HG03469 (cell line): ENCODE data around the gene EXOC4.

Source experiments
- ATAC-seq: cut with Tn5 transposase; IDR thresholded peaks from one replicate; pipeline ENCODE4 v1.9.1; 2021; ENCODE audit warnings: mild to moderate bottlenecking, moderate library complexity, moderate number of reproducible peaks; ENCODE audit not compliant: unreplicated experiment

EXOC4 gene

DNA sequence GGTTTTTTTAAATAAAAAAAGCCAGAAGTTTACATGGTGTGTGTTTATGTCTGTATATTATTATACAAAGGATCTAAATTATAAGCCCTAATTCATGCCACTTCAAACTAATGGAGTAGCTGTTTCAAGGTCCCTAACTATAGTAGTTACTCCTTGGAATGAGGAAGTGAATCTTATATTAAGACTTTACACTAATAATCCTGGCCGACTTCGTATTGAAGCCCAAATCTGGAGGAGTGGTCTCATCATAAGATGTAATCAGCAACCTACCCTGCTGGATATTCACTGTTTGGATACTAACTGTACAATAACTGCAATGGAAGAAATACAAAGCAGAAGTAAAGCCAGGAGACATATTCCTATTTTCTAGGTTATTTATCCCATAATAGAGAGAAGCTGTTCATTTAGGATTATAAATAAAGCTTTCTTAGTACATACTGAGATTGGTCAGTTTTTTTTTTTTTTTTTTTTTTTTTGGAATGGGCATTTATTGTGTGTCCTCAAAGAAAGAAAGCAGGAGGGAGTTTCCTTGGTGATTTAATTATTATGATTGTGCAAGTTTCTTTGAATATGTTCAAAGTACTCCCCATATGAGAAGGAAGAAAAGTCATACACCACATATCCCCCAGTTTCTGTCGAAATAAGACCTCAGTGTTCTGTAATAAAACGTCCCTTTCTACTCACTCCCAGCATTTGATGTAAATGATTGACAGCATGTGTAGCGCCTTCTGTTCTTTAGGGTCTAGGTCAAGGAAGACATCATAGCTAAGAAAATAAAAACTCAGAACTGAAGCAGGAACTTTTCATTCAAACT is 397.8 kb downstream of the EXOC4 start:
- ATAC-seq, result no peak

- no peak for ATAC-seq
Observed at GRCh38 chr7:133652547-133652946, 399.7 kb downstream of the EXOC4 start.

- ATAC-seq, result no peak
Observed at GRCh38 chr7:133654547-133654946, 401.7 kb downstream of the EXOC4 start.

- no peak for ATAC-seq
Observed at GRCh38 chr7:133662276-133662675, 409.4 kb downstream of the EXOC4 start.

DNA sequence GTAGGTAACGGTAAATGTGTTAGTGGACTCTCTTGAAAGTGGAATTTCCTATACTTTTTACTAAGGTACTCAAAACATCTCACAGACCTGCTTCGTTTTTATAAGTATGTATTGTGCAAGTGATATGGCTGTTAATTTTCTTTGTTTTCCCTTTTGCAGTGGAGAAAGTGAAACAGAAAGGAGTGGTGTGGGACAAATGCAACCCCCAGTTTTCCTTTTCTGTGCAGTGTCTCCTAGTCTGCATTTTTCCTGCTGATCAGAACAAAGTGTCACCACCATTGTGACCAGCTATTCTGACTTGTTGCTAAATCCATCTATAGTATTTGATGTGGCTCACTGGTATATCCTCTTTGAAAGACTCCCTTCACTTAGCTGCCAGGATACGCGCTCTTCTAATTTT is 410.0 kb downstream of the EXOC4 start:
- no peak for ATAC-seq

GRCh38 chr7:133664528-133664927 is 411.6 kb downstream of the EXOC4 start:
- no peak for ATAC-seq

DNA sequence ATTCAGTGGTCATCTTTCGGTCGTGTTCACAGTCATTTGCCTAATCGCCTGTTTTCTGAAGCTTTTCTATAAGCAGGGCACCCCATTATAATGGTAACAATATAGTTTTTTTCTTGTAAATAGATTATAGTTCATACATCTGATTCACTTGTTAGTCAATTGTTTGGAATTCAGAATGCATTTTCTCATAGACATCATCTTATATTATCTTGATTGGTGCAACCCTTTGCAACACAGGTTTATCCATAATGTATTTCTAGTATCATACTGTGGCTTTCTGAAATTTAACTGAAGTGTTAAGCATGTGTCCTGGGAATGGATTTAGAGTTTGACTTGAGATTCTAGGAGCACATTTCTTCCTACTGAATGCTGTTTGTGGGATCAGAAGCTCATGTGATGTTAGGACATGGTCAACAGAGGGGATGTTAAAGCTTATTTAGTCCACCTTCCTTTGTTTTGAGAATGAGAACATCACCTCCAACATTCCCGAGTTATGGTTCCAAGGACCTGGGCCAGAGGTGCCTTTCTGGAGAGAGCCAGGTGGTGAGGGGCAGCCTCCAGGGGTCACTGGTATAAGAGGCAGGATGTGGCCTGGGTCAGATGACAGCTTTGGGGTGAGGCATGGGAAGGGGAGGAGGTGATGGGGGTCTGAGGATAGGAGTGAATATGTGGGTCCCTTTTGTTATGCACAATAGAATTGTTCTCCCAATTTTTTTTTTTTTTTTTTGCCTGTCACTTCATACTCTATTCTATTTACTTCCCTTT is 415.6 kb downstream of the EXOC4 start:
- ATAC-seq, result no peak

DNA sequence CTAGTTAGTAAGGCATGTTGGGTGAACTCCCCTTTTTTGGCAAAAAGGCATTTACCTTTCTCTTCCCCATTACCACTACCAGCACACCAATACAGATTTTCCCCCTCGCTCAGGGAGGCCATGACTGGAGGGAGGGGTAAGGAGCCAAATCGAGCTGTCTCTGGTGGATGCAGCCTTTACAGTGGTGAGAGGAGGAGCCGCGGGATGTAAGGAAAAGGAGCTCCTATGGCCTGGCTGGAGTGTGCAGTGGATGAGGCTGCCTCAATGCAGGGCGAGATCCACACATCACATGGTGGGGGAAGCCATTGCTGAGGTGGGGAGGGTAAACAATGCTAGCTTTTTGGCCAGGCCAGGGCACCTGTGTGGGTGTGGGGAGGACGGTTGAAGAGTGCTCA is 416.2 kb downstream of the EXOC4 start:
- no peak for ATAC-seq

DNA sequence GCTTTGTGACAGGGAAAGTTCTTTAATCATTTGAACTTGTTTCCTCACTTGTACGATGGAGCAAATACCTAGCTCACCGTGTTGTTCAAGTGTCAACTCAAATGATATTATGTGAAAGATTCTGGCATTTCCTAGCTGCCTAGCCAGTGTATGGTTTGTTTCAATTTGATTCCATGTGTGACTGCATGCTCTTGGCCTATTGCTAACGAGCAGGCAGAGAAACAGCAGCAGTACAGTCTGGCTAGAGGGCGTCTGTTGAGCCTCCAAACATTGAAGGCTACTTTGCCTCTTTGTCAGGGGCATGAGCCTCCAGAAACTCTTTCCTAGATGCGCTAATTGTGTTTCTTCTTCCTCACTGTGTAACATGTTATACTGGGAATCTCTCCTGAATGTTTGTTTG is 417.4 kb downstream of the EXOC4 start:
- no peak for ATAC-seq

DNA sequence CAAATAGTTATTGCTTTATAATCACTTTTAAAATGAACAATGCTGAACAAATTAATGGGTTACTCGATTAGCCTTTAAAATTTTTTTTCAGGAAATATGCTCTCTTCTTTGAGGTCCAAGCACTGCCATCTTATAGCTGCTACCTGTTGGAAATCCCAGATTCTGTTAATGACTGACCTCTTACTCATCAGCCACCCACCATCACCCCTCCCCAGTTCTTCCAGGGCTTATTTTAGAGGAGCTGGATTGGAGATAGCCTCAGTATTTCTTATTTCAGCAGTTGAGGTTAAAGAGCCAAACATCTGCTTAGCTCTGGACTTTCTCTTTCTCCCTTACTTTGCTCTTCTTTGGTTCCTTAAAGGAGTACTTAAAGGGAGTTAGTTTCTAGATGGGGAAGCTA is 420.0 kb downstream of the EXOC4 start:
- ATAC-seq, result no peak

DNA sequence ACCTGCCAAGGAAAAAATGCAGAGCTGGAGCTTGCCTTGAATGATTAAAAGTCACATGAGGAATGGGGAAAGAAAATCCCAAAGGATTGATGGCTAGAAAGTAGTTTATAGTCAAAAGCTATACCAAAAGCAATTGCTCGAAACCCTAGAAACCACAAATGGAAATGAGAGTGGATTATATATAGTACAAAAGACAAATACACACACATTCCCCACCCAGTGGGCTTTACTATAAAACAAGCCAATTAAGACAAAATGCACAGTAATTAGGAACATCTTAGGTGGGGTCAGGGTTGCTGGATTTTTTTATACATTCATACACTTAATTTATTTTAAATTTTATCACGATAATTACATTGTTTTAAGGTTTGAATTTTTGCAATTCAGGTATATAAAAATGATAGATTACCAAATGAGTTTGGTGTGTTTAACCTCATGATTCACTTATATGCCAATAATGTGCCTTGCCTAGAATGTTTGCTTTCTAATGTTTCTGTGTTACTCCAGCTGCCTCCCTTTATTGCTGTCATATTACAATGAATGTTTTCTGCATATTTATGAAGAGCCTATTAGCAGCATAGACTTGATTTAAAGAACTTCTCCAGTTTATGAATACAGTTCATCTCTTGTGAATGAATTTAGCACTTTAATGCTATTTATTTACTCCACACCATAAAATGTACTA is 421.3 kb downstream of the EXOC4 start:
- ATAC-seq, result no peak

GRCh38 chr7:133675510-133676218 is 422.8 kb downstream of the EXOC4 start:
- ATAC-seq, result no peak

DNA sequence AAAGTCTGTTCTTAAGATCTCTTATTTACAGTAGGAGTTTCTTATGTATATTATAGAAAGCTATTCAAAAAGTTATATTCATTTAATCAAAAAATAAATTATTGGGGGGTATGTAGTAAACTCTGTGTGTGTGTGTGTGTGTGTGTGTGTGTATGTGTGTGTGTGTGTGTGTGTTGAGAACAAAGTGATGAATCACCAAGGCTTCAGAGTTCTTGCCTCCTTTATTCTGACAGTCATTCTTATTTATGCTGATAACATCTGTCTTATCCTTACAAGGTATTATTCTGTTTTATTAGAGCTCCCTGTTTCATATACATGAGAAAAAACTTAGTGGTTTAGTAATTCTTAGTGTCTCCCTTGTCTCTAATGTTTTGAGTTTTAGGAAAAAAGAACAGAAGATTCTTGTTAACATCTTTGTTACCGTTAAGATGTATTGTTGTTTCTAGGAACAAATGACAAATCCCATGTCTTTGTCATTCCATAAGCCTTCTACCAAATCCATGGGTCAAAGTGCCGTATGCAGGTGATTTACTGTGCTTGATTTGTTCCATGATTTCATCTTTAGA is 424.0 kb downstream of the EXOC4 start:
- ATAC-seq, result no peak

DNA sequence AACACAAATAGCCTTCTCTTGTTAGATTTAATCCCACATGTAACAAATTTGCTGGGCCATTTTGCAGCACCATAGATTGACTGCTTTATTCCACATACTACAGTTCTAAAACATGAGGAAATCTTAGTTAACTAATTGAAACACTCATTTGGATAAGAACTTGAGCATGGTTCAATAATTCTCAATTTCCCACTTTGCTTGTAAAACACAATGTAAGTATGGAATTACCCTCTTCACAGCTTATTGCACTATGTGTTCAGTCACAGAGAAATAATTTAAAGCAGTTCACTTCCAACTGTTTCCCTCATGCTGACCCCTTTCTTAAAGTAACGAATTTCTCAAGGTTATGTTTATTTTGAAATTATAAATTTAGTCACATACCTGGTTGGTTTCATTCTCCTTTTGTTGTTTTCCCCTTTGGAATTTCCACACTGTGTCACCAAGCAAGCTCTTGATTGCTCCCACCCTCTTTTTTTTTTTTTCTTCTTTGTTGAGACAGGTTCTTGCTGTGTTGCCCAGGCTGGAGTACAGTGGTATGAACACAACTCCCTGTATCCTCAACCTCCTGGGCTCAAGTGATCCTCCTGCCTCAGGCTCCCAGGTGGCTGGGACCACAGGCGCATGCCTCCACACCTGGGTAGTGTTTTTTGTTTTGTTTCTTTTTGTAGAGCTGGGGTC is 425.4 kb downstream of the EXOC4 start:
- ATAC-seq, result no peak

DNA sequence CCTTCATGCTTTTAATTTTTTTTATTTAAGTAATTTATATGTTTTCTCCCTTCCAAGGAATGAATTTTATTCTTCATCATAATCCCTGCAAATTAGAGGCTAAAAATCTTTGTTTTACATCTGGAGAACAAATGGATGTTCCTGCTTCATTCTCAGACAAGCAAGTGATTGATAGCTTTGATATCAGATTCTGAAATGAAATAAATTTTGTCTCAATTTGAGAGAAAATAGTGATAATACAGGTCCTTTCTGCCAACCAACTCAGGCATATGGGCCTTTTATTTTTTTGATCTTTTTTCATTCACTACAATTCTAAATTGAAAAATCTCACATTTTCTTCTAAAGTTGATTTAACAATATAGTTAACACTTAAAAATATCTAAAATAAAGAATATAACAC is 427.1 kb downstream of the EXOC4 start:
- ATAC-seq, result no peak

DNA sequence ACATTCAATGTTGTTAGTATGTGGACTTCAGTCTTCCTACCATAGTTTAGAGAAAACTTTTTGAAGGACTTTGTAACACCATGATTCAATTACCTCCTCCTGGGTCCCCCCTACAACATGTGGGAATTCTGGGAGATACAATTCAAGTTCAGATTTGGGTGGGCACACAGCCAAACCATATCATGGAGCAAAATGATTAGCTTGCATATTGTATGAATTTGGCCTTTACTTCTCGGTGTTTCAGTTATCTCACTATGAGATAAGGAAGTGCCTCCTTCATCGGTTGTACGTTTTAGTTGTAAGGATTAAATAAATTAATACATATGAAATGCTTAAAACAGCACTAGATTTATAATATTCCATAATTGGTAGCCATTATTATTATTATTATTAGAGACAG is 428.7 kb downstream of the EXOC4 start:
- ATAC-seq, result no peak

GRCh38 chr7:133682364-133683181 is 429.7 kb downstream of the EXOC4 start:
- no peak for ATAC-seq

DNA sequence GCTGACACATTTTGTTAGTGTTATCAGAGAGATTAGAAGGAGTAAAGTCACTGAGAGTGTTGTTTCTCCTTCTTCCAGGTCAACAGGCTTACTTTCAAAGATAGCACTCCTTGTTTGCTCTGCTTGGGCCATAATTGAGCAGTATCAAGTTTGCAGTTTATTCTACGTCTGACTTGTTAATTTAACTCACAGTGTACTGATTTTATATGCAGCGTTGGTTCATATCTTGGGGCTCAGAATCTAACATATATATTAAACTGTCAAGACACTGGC is 430.2 kb downstream of the EXOC4 start:
- ATAC-seq, result no peak

- ATAC-seq, result no peak
Observed at GRCh38 chr7:133688483-133689239, 435.8 kb downstream of the EXOC4 start.
